ENCODE data around the gene CD28. TPM values are rescaled to one million over a fixed set of nuclear protein-coding genes. Genes with fewer than 3 reads are reported as not detected.

CD28 gene
- total RNA-seq, 4 donors from 2014 or later = 0.08 to 1.0 (median 0.15) TPM; not detected in 1

DNA sequence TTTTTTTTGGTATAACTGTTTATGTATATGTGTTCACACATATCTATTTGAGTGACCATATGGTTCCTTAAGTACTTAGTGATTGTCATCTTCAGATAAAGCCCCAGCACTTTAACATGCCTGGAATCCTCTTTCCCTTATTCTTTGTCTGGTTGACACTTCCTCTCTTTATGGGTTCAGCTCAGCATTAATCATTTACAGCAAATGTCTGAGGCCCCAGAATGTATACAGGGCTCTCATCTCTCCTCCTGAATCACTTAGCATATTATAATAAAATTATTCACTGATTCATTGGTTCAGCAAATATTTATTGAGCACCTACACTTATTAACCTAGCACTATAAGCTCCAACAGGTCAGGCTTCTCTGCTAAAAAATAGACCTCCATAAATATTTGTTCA is 43.5 kb upstream of the CD28 start:
- Histone ChIP-seq H3K36me3 (no peaks in the 10 kb centered on the region), H3K4me3 (no peak overlapping the region), H3K27ac (no peak overlapping the region), H3K9me3 (no peaks in the 10 kb centered on the region), H3K27me3 (no peaks in the 10 kb centered on the region), H3K4me1 (peaks cover 8% of the 10 kb centered on the region)
- no peak for TF ChIP-seq POLR2A (IDR thresholded peaks at IDR 0.05)
- no peak for TF ChIP-seq POLR2AphosphoS5 (IDR thresholded peaks at IDR 0.05)
- no peak for TF ChIP-seq EP300 (IDR thresholded peaks at IDR 0.05)
- TF ChIP-seq CTCF (IDR thresholded peaks at IDR 0.05) = no peak
- DNase-seq (ENCODE audit: low spot score in 2 of 2) = no peak

DNA sequence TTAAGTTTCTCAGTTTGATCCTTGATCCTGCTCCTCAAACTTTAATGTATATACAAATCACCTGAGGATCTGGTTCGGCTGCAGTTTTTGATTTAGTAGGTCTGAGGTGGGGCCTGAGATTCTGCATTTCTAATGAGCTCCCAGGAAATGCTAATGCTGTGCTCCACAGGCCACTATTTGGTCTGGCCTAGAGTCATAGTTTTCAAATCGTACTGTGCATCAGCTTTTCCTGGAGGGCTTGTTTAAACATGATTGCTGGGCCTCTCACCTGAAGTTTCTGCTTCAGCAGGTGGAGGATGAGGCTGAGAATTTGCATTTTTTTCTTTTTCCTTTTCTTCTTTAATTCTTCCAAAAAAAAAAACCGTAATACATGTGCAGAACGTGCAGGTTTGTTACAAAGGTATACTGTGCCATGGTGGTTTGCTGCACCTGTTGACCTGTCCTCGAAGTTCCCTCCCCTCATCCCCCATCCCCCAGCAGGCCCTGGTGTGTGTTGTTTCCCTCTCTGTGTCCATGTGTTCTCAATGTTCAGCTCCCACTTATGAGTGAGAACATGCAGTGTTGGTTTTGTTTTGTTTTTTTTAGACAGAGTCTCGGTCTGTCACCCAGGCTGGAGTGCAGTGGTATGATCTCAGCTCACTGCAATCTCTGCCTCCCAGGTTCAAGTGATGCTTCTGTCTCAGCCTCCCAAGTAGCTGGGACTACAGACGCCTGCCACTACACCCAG is 42.2 kb upstream of the CD28 start:
- no peak overlapping the region for H3K27ac ChIP-seq
- TF ChIP-seq POLR2A (IDR thresholded peaks at IDR 0.05) = no peak
- TF ChIP-seq POLR2AphosphoS5 (IDR thresholded peaks at IDR 0.05) = no peak
- TF ChIP-seq EP300 (IDR thresholded peaks at IDR 0.05) = no peak
- no peak for TF ChIP-seq CTCF (IDR thresholded peaks at IDR 0.05)
- no peaks in the 10 kb centered on the region for H3K36me3 ChIP-seq
- peaks cover 8% of the 10 kb centered on the region for H3K4me1 ChIP-seq
- no peaks in the 10 kb centered on the region for H3K27me3 ChIP-seq
- no peaks in the 10 kb centered on the region for H3K9me3 ChIP-seq
- 58% methylated on average over 7 of the region's 7 CpGs for WGBS
- no peak for DNase-seq (ENCODE audit: low spot score in 2 of 2)
- H3K4me3 ChIP-seq = no peak overlapping the region

- no peak overlapping the region for H3K4me3 ChIP-seq
- TF ChIP-seq CTCF (IDR thresholded peaks at IDR 0.05) (no peak), EP300 (IDR thresholded peaks at IDR 0.05) (no peak), POLR2A (IDR thresholded peaks at IDR 0.05) (no peak), POLR2AphosphoS5 (IDR thresholded peaks at IDR 0.05) (no peak)
- 97% methylated on average over 2 of the region's 2 CpGs for WGBS
- H3K4me1 ChIP-seq = peaks cover 10% of the 10 kb centered on the region
- no peak for DNase-seq (ENCODE audit: low spot score in 2 of 2)
- no peaks in the 10 kb centered on the region for H3K9me3 ChIP-seq
- H3K27me3 ChIP-seq = no peaks in the 10 kb centered on the region
- H3K36me3 ChIP-seq = no peaks in the 10 kb centered on the region
- H3K27ac ChIP-seq = no peak overlapping the region
Observed at GRCh38 chr2:203667838-203668237, 38.6 kb upstream of the CD28 start.

GRCh38 chr2:203669820-203670219 is 36.6 kb upstream of the CD28 start:
- Histone ChIP-seq H3K27ac (no peak overlapping the region), H3K4me3 (no peak overlapping the region)
- WGBS = 55% methylated on average over 2 of the region's 2 CpGs

DNA sequence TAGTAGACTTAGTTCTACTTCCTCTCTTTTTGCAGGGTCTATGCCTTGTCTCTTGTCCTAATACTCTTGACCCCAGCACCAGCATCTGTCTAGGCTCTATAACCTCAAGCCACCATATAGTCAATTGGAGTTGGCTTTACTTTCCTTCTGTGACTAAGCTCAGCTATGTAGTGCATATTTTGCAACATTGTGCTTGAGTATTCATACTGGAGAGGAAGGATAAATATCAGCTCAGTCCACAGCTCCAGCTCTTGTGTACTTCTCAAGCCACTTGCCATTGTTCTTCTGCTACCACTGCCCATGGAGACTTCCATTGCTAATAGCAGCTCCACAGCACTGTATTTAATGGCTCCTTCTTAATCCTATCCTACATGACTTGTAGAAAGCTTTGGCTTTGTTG is 35.5 kb upstream of the CD28 start:
- Histone ChIP-seq H3K27ac (no peak overlapping the region), H3K4me3 (no peak overlapping the region), H3K27me3 (no peaks in the 10 kb centered on the region), H3K9me3 (no peaks in the 10 kb centered on the region), H3K4me1 (peaks cover 30% of the 10 kb centered on the region), H3K36me3 (no peaks in the 10 kb centered on the region)
- DNase-seq (ENCODE audit: low spot score in 2 of 2) = no peak
- TF ChIP-seq CTCF (IDR thresholded peaks at IDR 0.05) (no peak), EP300 (IDR thresholded peaks at IDR 0.05) (no peak), POLR2AphosphoS5 (IDR thresholded peaks at IDR 0.05) (no peak), POLR2A (IDR thresholded peaks at IDR 0.05) (no peak)

More at GRCh38 chr2:203669820-203670219, 36.6 kb upstream of the CD28 start:
- Histone ChIP-seq H3K4me1 (peaks cover 20% of the 10 kb centered on the region), H3K36me3 (no peaks in the 10 kb centered on the region), H3K9me3 (no peaks in the 10 kb centered on the region), H3K27me3 (no peaks in the 10 kb centered on the region)
- no peak for DNase-seq (ENCODE audit: low spot score in 2 of 2)
- TF ChIP-seq POLR2AphosphoS5 (IDR thresholded peaks at IDR 0.05) = no peak
- no peak for TF ChIP-seq EP300 (IDR thresholded peaks at IDR 0.05)
- TF ChIP-seq POLR2A (IDR thresholded peaks at IDR 0.05) = no peak
- TF ChIP-seq CTCF (IDR thresholded peaks at IDR 0.05) = no peak

Measured in suprapubic skin (tissue), 4 donors.